SW480 (cell line): Measurements from ENCODE around the gene JMJD7.

Source experiments
- DNase-seq: peaks from one replicate; pipeline ENCODE4 v3.0.0-alpha.2; 2016; ENCODE audit warnings: low spot score

JMJD7 gene

DNA sequence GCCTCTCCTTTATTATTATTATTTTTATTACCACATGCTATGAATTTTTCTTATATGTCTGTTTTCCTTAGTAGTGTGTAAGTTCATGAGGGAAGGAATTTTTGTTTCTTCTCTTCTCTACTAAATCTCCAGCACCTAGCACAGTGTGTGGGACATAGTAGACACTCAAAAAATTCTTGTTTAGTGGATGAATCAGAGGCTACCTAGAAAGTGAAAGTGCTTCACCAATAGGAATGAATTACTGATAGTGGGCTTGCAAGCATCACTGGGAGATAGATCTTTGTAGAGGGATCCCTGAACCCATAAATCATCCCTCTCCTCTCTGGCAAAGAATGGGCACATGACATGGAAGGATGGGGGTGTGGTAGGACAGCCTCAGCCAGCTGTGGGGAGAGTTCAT lies 57.4 kb downstream of the JMJD7 start:
- DNase-seq, result no peak

DNA sequence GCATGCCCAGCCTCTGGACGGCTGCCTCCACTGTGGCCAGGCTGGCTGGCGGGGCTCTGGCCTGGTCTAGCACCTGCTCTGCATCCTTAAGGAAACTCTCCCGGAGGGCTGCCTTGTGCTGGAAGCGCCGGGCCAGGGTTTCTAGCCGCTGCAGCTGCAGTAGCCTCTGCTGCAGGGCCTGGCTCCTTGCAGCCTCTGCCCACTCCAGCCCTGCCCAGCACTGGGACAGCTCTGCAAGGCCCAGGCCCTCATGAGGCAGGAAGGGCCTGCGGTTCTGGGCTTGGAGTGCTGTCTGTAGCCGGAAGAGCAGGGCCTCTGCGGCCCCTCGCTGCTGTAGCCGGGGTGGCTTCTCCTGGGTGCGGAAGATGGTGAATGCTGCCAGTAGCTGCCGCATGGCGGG lies 57.9 kb downstream of the JMJD7 start:
- no peak for DNase-seq

DNA sequence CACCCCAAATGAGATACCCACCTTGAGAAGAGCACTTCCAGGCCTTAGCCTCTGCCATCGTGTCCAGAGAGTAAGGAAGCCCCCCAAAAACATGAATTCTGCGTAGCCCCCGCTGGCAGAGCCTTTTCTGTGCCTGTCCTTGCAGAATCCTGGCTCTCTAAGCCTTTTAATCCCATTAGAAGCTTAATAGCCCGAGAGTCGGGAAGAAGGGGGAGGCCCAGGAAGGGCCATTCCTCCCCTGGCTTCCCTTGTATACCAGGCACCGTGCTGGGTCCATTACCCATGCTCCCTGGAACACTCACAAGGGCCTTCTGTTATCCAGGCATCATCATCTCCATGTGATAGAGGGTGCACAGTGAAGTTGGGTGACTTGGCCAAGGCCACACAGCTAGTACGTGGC lies 58.8 kb downstream of the JMJD7 start:
- no peak for DNase-seq

DNA sequence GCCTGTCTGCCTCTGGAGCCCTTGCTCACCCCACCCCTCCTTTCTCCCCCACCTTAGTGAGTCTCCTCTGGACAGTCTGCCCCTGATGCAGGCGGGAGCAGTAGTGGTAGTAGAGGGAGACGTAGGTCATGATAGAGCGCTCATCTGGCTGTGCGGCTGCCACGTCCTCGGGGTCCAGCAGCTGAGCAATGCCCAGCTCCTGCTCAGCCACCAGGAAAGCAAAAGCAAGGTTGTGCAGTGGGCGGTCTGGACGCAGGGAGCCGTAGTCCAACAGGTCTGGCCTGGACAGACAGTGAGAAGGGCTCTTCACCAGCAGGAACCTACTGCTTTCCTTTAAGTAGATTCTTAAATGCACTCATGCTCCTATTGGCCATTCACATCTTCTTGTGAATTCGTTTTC lies 59.3 kb downstream of the JMJD7 start:
- DNase-seq, result no peak
